ENCODE results near the gene NPM1.
"Not testable (repeated sequence)": the region's sequence is repeated elsewhere in the genome, so short reads cannot be mapped to it uniquely, and the experiment has no call there.

- TF ChIP-seq CTCF, POLR2A (IDR thresholded peaks at IDR 0.05): not testable (repeated sequence)
Measured at GRCh38 chr5:171384416-171384815, 3.2 kb upstream of the NPM1 start.
